Lung (tissue), 12 donors: ENCODE results near the gene CLDN8. TPM values are rescaled to one million over a fixed set of nuclear protein-coding genes. Genes with fewer than 3 reads are reported as not detected.

Experiments used
- ATAC-seq: fragments of 200-7000 bp; cut with Tn5 transposase; one replicate; pipeline ENCODE4 v1.9.1; 2020; ENCODE audit warnings: moderate number of reproducible peaks; ENCODE audit not compliant: insufficient read depth, low FRiP score
- DNase-seq, 3 donors: peaks; one replicate each; pipeline ENCODE4 v3.0.0-alpha.2; 2013 to 2017
- H3K27ac ChIP-seq, 2 donors: one replicate each; pipeline ENCODE4 v1.5.1; 2013; ENCODE audit warnings: mild to moderate bottlenecking in 2 of 2, moderate library complexity in 2 of 2, control low read depth in 1 of 2, inconsistent platforms in 1 of 2, low read depth in 1 of 2, low read length in 1 of 2
- H3K27me3 ChIP-seq, 3 donors: one replicate each; pipeline ENCODE4 v1.5.1; 2013; ENCODE audit warnings: low read length in 2 of 3; ENCODE audit not compliant: control insufficient read depth in 3 of 3, insufficient read depth in 3 of 3
- H3K36me3 ChIP-seq, 4 donors: one replicate each; pipeline ENCODE4 v1.5.1; 2013; ENCODE audit warnings: low read length in 4 of 4, mild to moderate bottlenecking in 1 of 4, moderate library complexity in 1 of 4; ENCODE audit not compliant: control insufficient read depth in 4 of 4, insufficient read depth in 4 of 4
- H3K4me1 ChIP-seq, 5 donors: one replicate each; pipeline ENCODE4 v1.5.1; 2013; ENCODE audit warnings: low read length in 5 of 5, mild to moderate bottlenecking in 2 of 5, moderate library complexity in 1 of 5; ENCODE audit not compliant: control insufficient read depth in 5 of 5, insufficient read depth in 5 of 5
- H3K4me3 ChIP-seq: one replicate; pipeline ENCODE4 v1.5.1; 2013; ENCODE audit warnings: mild to moderate bottlenecking, control low read depth, moderate library complexity
- H3K9ac ChIP-seq, 2 donors: one replicate each; pipeline ENCODE4 v1.5.1; 2013; ENCODE audit warnings: low read length in 2 of 2, control low read depth in 1 of 2; ENCODE audit not compliant: insufficient read depth in 1 of 2
- H3K9me3 ChIP-seq, 4 donors: one replicate each; pipeline ENCODE4 v1.5.1; 2013; ENCODE audit warnings: low read length in 3 of 4, mild to moderate bottlenecking in 1 of 4, moderate library complexity in 1 of 4; ENCODE audit not compliant: control insufficient read depth in 4 of 4, insufficient read depth in 3 of 4
- CTCF ChIP-seq: IDR thresholded peaks from 2 replicates; pipeline ENCODE4 v1.5.1; 2012; ENCODE audit warnings: mild to moderate bottlenecking; ENCODE audit errors: control extremely low read depth, extremely low read depth
- WGBS, 2 donors: extraction: QIAGEN DNeasy Blood & Tissue Kit; methylation state at CpG; one replicate each; pipeline ENCODE4 v1.1.7; 2013; 5-methylcytosine and 5-hydroxymethylcytosine counted together
- polyA plus RNA-seq, 2 donors: library from polyadenylated mRNA; stranded (reverse); fragments of 200-250 nt; gene quantifications; one replicate each; pipeline ENCODE4 v1.2.1, GENCODE V29; 2013
- total RNA-seq, 2 donors: library from RNA; depleted of rRNA in 1 of 2; stranded (reverse); fragments of >200 nt in 1 of 2; gene quantifications; one replicate each; pipeline ENCODE4 v1.2.1, GENCODE V29; 2014 to 2021
- donor health status: control.
- donor health status: control.
- donor health status: Bipolar disorder and iron deficiency.
- donor health status: healthy.
- donor health status: DM: yes; HTN: yes; CAD: no.

Gene CLDN8
- total and polyA plus RNA-seq, 4 donors = 1.1 to 3.1 (median 1.8) TPM

- no peak overlapping the region for H3K9ac ChIP-seq
- TF ChIP-seq CTCF = no peak
- no peaks in the 10 kb centered on the region for H3K9me3 ChIP-seq
- H3K36me3 ChIP-seq = no peaks in the 10 kb centered on the region
- no peak for ATAC-seq
- no peak overlapping the region for H3K4me3 ChIP-seq
- DNase-seq = no peak
- H3K4me1 ChIP-seq = no peaks in the 10 kb centered on the region
- 64 to 66% methylated on average over 2 of the region's 2 CpGs for WGBS, 2 donors
- H3K27ac ChIP-seq = no peak overlapping the region
- no peaks in the 10 kb centered on the region for H3K27me3 ChIP-seq
These were observed 18.7 kb upstream of the CLDN8 start for GRCh38 chr21:30234643-30235042.

- no peaks in the 10 kb centered on the region for H3K27me3 ChIP-seq
- no peak overlapping the region for H3K27ac ChIP-seq
- H3K4me1 ChIP-seq = no peaks in the 10 kb centered on the region
- no peak overlapping the region for H3K4me3 ChIP-seq
- H3K9me3 ChIP-seq = no peaks in the 10 kb centered on the region
- H3K9ac ChIP-seq = no peak overlapping the region
- no peaks in the 10 kb centered on the region for H3K36me3 ChIP-seq
- TF ChIP-seq CTCF = no peak
- 72 to 82% methylated on average over 3 of the region's 3 CpGs for WGBS, 2 donors
- no peak for DNase-seq
- no peak for ATAC-seq
These were observed 18.2 kb upstream of the CLDN8 start for GRCh38 chr21:30234050-30234449.

- H3K4me3 ChIP-seq = no peak overlapping the region
- H3K9me3 ChIP-seq = no peaks in the 10 kb centered on the region
- no peaks in the 10 kb centered on the region for H3K36me3 ChIP-seq
- no peaks in the 10 kb centered on the region for H3K27me3 ChIP-seq
- H3K9ac ChIP-seq = no peak overlapping the region
- no peak overlapping the region for H3K27ac ChIP-seq
- no peak for TF ChIP-seq CTCF
- H3K4me1 ChIP-seq = no peaks in the 10 kb centered on the region
- 74 to 86% methylated on average over 2 of the region's 2 CpGs for WGBS, 2 donors
- DNase-seq (no peak), ATAC-seq (no peak)
These were observed 17.5 kb upstream of the CLDN8 start for GRCh38 chr21:30233228-30234020.
